ENCODE results near the gene NEUROD6.

Gene NEUROD6

DNA sequence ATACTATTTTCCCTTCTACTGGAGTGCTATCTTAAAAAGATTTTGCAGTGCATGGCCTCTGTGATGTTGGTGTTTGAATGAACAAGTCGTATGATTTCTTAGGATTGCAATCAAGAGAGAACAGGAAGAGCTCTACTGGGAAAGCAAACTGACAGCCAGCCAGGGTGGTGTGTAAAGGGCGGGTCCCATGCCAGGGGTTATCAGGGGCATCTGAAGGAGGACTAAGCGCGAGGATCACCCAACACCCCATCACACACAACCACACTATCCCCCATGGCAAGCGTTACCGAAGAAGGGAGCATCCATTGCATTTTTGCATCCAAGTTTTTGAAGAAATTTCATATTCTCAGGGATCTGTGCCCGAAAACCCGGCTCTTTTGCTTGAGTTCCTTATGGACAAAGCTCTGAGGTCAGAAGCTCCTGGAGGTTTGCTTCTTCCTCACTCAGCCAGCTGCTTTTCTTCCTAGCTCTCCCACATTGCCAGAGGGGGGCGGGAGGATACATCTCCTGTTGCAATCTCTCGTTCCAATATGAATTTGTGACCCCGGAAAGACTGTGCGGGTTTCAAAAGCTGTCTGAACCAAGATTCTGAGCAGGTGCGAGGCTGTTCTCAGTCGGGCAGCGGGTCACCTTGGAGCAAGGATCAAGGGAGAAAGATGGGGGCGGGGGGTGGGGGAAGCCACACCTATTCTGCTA, 5.2 kb downstream of the NEUROD6 start:
- H3K36me3 ChIP-seq (ENCODE audit: control insufficient read depth in 2 of 2, insufficient read depth in 2 of 2, low read length in 2 of 2), result no peaks in the 10 kb centered on the region
- peaks cover 12 to 20% of the 10 kb centered on the region in 2 donors for H3K27me3 ChIP-seq (ENCODE audit: control insufficient read depth in 1 of 2, insufficient read depth in 2 of 2, low read length in 2 of 2)
- no peak overlapping the region for H3K27ac ChIP-seq (ENCODE audit: low read length)
- no peaks in the 10 kb centered on the region for H3K4me1 ChIP-seq (ENCODE audit: control insufficient read depth, insufficient read depth, low read length)
- no peaks in the 10 kb centered on the region for H3K9me3 ChIP-seq (ENCODE audit: control insufficient read depth in 2 of 2, low read length in 2 of 2)
- H3K9ac ChIP-seq (ENCODE audit: low read length in 2 of 2), result no peak overlapping the region
- no peak overlapping the region for H3K4me3 ChIP-seq (ENCODE audit: low read length in 2 of 2)

DNA sequence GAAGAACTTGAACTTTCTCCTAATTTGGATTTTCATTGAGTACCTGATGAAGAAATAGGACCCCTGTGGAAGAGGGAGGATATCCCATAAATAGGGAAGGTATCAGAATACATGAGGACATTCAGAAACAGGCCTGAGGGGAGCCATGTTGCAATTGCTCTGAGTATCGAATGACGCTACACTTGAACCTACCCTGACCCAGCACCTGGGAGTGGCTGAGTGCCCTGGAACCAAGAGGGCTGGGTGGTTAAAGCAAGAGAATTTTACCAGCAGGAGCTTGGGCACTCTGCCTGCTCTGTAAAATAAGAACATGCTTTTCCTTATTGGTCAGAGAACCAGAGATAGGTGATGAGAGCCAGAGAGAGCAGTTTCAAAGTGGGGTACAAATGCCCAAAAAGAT, 7.2 kb downstream of the NEUROD6 start:
- H3K27ac ChIP-seq (ENCODE audit: low read length), result no peak overlapping the region
- peaks cover 8 to 15% of the 10 kb centered on the region in 2 donors for H3K27me3 ChIP-seq (ENCODE audit: control insufficient read depth in 1 of 2, insufficient read depth in 2 of 2, low read length in 2 of 2)
- no peaks in the 10 kb centered on the region for H3K9me3 ChIP-seq (ENCODE audit: control insufficient read depth in 2 of 2, low read length in 2 of 2)
- no peak overlapping the region for H3K4me3 ChIP-seq (ENCODE audit: low read length in 2 of 2)
- no peak overlapping the region for H3K9ac ChIP-seq (ENCODE audit: low read length in 2 of 2)
- H3K36me3 ChIP-seq (ENCODE audit: control insufficient read depth in 2 of 2, insufficient read depth in 2 of 2, low read length in 2 of 2), result no peaks in the 10 kb centered on the region
- H3K4me1 ChIP-seq (ENCODE audit: control insufficient read depth, insufficient read depth, low read length), result no peaks in the 10 kb centered on the region

DNA sequence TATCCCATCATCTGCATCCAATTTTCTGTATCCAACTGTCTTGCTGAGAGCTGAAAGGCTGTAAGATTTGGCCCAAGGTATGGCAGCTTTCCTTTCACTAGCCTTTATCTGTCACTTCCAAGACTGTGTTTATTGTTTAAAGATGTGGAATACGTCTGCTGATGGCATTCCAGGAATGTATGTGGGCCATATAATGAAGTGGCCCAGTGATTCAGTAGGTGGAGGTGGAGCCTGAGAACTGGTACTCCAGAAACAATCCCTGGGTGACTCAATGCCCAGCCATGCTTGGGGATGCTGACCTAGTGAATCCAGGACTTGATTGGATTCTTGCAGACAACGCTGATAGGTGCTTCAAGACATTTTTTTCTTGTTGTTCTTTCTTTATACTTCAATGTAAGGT, 13.5 kb downstream of the NEUROD6 start:
- Histone ChIP-seq H3K27ac (ENCODE audit: low read length) (no peak overlapping the region), H3K4me3 (ENCODE audit: low read length in 2 of 2) (no peak overlapping the region), H3K36me3 (ENCODE audit: control insufficient read depth in 2 of 2, insufficient read depth in 2 of 2, low read length in 2 of 2) (no peaks in the 10 kb centered on the region), H3K9me3 (ENCODE audit: control insufficient read depth in 2 of 2, low read length in 2 of 2) (no peaks in the 10 kb centered on the region), H3K27me3 (ENCODE audit: control insufficient read depth in 1 of 2, insufficient read depth in 2 of 2, low read length in 2 of 2) (no peaks in the 10 kb centered on the region), H3K9ac (ENCODE audit: low read length in 2 of 2) (no peak overlapping the region), H3K4me1 (ENCODE audit: control insufficient read depth, insufficient read depth, low read length) (no peaks in the 10 kb centered on the region)

DNA sequence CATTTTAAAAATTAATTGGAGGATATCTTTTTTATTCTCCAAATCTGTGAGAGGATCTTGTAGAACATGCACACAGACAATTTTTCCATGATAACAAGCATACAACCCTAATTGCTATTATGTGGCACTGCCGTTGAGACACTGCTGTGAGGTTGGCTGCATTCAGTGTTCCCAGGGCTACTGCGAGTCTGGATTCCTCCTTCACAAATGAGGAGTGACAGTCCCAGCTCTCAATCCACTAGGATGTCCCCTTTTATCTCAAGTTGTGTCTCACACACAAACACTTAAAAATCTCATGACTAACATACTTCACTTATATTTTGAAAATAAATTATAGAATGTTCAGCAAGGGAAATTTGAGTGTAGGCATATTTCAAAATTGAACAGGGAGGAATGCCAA, 14.1 kb downstream of the NEUROD6 start:
- no peaks in the 10 kb centered on the region for H3K9me3 ChIP-seq (ENCODE audit: control insufficient read depth in 2 of 2, low read length in 2 of 2)
- H3K27ac ChIP-seq (ENCODE audit: low read length), result no peak overlapping the region
- H3K4me1 ChIP-seq (ENCODE audit: control insufficient read depth, insufficient read depth, low read length), result no peaks in the 10 kb centered on the region
- no peak overlapping the region for H3K9ac ChIP-seq (ENCODE audit: low read length in 2 of 2)
- no peaks in the 10 kb centered on the region for H3K36me3 ChIP-seq (ENCODE audit: control insufficient read depth in 2 of 2, insufficient read depth in 2 of 2, low read length in 2 of 2)
- no peaks in the 10 kb centered on the region for H3K27me3 ChIP-seq (ENCODE audit: control insufficient read depth in 1 of 2, insufficient read depth in 2 of 2, low read length in 2 of 2)
- no peak overlapping the region for H3K4me3 ChIP-seq (ENCODE audit: low read length in 2 of 2)

DNA sequence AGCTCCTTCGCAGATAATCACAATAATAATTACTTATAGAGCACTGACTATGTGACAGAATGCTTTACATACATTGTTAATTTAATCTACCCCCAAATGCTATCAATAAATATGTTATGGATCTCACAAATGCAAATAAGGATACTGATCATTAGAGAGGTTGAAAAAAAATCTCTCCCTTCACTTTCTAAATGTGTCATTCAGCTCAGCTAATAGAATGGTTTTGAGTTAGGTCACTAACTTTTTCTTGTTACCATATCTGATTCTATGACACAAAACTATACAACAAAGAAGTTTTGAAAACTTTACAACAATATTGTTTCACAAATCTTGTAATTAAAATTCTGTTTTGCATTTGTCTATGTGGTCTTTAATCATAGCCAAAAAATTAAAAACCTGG, 17.4 kb downstream of the NEUROD6 start:
- H3K4me3 ChIP-seq (ENCODE audit: low read length in 2 of 2), result no peak overlapping the region
- no peaks in the 10 kb centered on the region for H3K27me3 ChIP-seq (ENCODE audit: control insufficient read depth in 1 of 2, insufficient read depth in 2 of 2, low read length in 2 of 2)
- H3K9me3 ChIP-seq (ENCODE audit: control insufficient read depth in 2 of 2, low read length in 2 of 2), result no peaks in the 10 kb centered on the region
- no peaks in the 10 kb centered on the region for H3K36me3 ChIP-seq (ENCODE audit: control insufficient read depth in 2 of 2, insufficient read depth in 2 of 2, low read length in 2 of 2)
- H3K27ac ChIP-seq (ENCODE audit: low read length), result no peak overlapping the region
- H3K4me1 ChIP-seq (ENCODE audit: control insufficient read depth, insufficient read depth, low read length), result no peaks in the 10 kb centered on the region
- no peak overlapping the region for H3K9ac ChIP-seq (ENCODE audit: low read length in 2 of 2)

DNA sequence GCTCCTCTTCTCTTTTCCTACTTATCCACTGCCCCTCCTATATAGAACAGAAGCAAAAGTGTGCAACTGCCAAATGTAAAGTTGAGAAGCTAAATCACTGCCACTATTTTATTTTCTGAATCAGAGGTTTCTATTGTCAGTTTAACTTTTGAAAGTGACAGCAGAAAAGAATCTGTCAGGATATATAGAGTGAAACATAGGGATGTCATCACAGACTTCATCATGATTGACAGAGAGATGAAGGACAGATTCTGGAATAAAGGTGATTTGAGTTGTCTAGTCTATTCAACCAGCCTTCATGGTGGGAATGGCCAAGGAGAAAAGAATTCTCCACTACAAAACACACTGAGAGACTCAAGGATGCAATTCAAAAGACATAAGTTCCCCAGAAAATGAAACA, 19.9 kb downstream of the NEUROD6 start:
- H3K9me3 ChIP-seq (ENCODE audit: control insufficient read depth in 2 of 2, low read length in 2 of 2), result no peaks in the 10 kb centered on the region
- H3K27ac ChIP-seq (ENCODE audit: low read length), result no peak overlapping the region
- no peak overlapping the region for H3K9ac ChIP-seq (ENCODE audit: low read length in 2 of 2)
- no peaks in the 10 kb centered on the region for H3K4me1 ChIP-seq (ENCODE audit: control insufficient read depth, insufficient read depth, low read length)
- no peaks in the 10 kb centered on the region for H3K27me3 ChIP-seq (ENCODE audit: control insufficient read depth in 1 of 2, insufficient read depth in 2 of 2, low read length in 2 of 2)
- no peaks in the 10 kb centered on the region for H3K36me3 ChIP-seq (ENCODE audit: control insufficient read depth in 2 of 2, insufficient read depth in 2 of 2, low read length in 2 of 2)
- no peak overlapping the region for H3K4me3 ChIP-seq (ENCODE audit: low read length in 2 of 2)

DNA sequence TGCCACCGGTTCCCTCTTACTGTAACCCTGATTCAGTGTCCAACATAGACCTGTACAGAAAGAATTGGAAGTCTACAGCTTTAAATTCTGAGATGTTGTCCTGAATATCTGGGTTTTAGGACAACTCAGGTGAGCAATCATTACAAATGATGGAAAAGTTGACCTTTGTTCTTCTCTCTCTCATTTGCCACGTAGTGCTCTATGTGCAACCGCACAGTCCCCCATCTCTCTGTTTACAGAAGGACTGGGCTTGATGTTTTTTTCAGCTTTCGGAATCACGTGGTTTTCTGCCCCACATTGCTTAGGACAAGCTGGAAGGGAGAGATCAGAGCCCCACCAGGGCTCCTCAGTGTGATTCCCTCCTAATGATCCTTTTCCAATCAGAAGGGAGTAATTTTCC, 22.2 kb downstream of the NEUROD6 start:
- Histone ChIP-seq H3K9ac (ENCODE audit: low read length in 2 of 2) (no peak overlapping the region), H3K27me3 (ENCODE audit: control insufficient read depth in 1 of 2, insufficient read depth in 2 of 2, low read length in 2 of 2) (no peaks in the 10 kb centered on the region), H3K4me3 (ENCODE audit: low read length in 2 of 2) (no peak overlapping the region), H3K36me3 (ENCODE audit: control insufficient read depth in 2 of 2, insufficient read depth in 2 of 2, low read length in 2 of 2) (no peaks in the 10 kb centered on the region), H3K27ac (ENCODE audit: low read length) (no peak overlapping the region), H3K4me1 (ENCODE audit: control insufficient read depth, insufficient read depth, low read length) (no peaks in the 10 kb centered on the region), H3K9me3 (ENCODE audit: control insufficient read depth in 2 of 2, low read length in 2 of 2) (no peaks in the 10 kb centered on the region)

DNA sequence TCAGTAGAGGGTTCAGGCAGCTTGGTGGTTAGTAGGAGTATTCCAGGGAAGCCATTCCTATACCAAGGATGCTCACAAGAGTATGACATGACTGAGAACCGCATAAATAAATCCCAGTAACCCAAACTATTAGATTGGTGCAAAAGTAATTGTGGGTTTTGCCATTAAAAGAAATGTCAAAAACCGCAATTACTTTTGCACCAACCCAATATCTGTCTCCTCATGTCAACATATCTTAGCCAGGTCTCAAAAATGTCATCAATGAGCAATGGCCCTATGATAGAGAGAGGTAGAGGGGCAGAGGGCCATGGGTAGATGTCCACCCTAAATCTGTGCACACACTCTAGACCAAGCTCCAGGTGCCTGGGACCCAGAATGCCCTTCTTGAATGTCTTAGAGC, 23.6 kb downstream of the NEUROD6 start:
- H3K36me3 ChIP-seq (ENCODE audit: control insufficient read depth in 2 of 2, insufficient read depth in 2 of 2, low read length in 2 of 2), result no peaks in the 10 kb centered on the region
- no peak overlapping the region for H3K9ac ChIP-seq (ENCODE audit: low read length in 2 of 2)
- H3K4me3 ChIP-seq (ENCODE audit: low read length in 2 of 2), result no peak overlapping the region
- H3K9me3 ChIP-seq (ENCODE audit: control insufficient read depth in 2 of 2, low read length in 2 of 2), result no peaks in the 10 kb centered on the region
- no peak overlapping the region for H3K27ac ChIP-seq (ENCODE audit: low read length)
- no peaks in the 10 kb centered on the region for H3K4me1 ChIP-seq (ENCODE audit: control insufficient read depth, insufficient read depth, low read length)
- no peaks in the 10 kb centered on the region for H3K27me3 ChIP-seq (ENCODE audit: control insufficient read depth in 1 of 2, insufficient read depth in 2 of 2, low read length in 2 of 2)

DNA sequence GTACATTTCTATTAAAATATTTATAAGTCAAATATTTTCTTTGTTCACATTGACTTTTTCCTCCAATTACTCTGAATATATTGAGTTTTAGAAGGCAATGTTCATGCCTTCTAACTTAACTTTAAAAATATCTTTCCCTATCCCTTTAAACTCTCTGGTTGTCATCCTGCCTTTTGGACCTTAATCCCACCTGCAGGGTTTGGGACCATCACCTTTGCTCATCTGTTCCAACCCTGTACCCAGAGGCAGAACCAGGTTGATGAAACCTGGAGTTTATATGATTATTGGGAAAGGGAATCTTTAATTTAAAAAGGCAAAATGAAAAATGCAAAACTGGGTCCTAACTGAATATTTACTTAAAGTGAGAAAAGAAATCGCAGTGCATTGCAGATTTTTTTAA, 24.8 kb downstream of the NEUROD6 start:
- Histone ChIP-seq H3K27ac (ENCODE audit: low read length) (no peak overlapping the region), H3K9me3 (ENCODE audit: control insufficient read depth in 2 of 2, low read length in 2 of 2) (no peaks in the 10 kb centered on the region), H3K9ac (ENCODE audit: low read length in 2 of 2) (no peak overlapping the region), H3K4me1 (ENCODE audit: control insufficient read depth, insufficient read depth, low read length) (no peaks in the 10 kb centered on the region), H3K4me3 (ENCODE audit: low read length in 2 of 2) (no peak overlapping the region), H3K36me3 (ENCODE audit: control insufficient read depth in 2 of 2, insufficient read depth in 2 of 2, low read length in 2 of 2) (no peaks in the 10 kb centered on the region), H3K27me3 (ENCODE audit: control insufficient read depth in 1 of 2, insufficient read depth in 2 of 2, low read length in 2 of 2) (no peaks in the 10 kb centered on the region)

DNA sequence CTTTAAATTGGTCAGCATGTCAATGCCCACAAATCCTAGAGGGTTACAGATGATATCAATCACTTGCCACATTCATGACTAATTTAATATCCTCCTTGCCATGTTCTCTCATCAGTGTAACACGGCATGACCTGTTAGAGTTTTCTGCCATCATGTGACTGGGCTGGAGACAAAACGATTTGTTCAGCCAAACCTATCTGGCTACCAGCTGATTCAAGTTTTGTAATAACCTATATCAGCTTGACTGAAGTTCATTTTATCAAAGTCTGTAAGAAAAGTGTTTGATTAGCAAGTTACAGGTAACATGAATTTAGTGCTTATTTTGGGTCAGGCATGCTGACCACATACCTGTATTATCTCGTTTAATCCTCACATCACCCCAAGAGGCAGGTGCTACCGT, 25.7 kb downstream of the NEUROD6 start:
- Histone ChIP-seq H3K36me3 (ENCODE audit: control insufficient read depth in 2 of 2, insufficient read depth in 2 of 2, low read length in 2 of 2) (no peaks in the 10 kb centered on the region), H3K9ac (ENCODE audit: low read length in 2 of 2) (no peak overlapping the region), H3K4me1 (ENCODE audit: control insufficient read depth, insufficient read depth, low read length) (no peaks in the 10 kb centered on the region)

DNA sequence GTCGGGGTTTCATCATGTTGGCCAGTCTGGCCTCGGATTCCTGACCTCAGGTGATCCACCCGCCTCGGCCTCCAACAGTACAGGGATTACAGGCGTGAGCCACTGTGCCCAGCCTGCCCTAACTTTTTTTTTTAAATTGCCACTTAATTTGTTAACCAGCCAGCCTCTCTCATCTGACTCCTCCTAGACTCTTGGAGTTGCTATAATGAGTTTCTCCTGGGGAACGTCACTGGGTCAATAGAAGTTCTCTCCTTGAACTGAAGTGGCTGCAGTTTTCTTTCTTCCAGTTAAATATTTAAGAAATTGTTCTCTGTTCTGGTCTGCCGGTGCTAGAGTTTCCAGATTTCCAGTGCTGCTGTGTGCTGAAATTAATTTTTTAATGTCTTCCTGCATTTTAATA, 27.6 kb downstream of the NEUROD6 start:
- no peak overlapping the region for H3K27ac ChIP-seq (ENCODE audit: low read length)
- no peak overlapping the region for H3K9ac ChIP-seq (ENCODE audit: low read length in 2 of 2)
- no peaks in the 10 kb centered on the region for H3K4me1 ChIP-seq (ENCODE audit: control insufficient read depth, insufficient read depth, low read length)
- no peaks in the 10 kb centered on the region for H3K27me3 ChIP-seq (ENCODE audit: control insufficient read depth in 1 of 2, insufficient read depth in 2 of 2, low read length in 2 of 2)
- no peaks in the 10 kb centered on the region for H3K36me3 ChIP-seq (ENCODE audit: control insufficient read depth in 2 of 2, insufficient read depth in 2 of 2, low read length in 2 of 2)
- H3K4me3 ChIP-seq (ENCODE audit: low read length in 2 of 2), result no peak overlapping the region
- no peaks in the 10 kb centered on the region for H3K9me3 ChIP-seq (ENCODE audit: control insufficient read depth in 2 of 2, low read length in 2 of 2)

More for the DNA sequence above, 25.7 kb downstream of the NEUROD6 start:
- H3K4me3 ChIP-seq (ENCODE audit: low read length in 2 of 2), result no peak overlapping the region
- H3K27me3 ChIP-seq (ENCODE audit: control insufficient read depth in 1 of 2, insufficient read depth in 2 of 2, low read length in 2 of 2), result no peaks in the 10 kb centered on the region
- H3K27ac ChIP-seq (ENCODE audit: low read length), result no peak overlapping the region
- H3K9me3 ChIP-seq (ENCODE audit: control insufficient read depth in 2 of 2, low read length in 2 of 2), result no peaks in the 10 kb centered on the region
